Activated naive CD4-positive, alpha-beta T cell treated with anti-CD3 and anti-CD28 coated beads, Interleukin-2, amount 50 U/mL, for 72 hours (primary cell): ENCODE measurements around the gene CRLF2. TPM values are rescaled to one million over a fixed set of nuclear protein-coding genes. Genes with fewer than 3 reads are reported as not detected.
"Not testable (repeated sequence)": the region's sequence is repeated elsewhere in the genome, so short reads cannot be mapped to it uniquely, and the experiment has no call there.

Source experiments
- ATAC-seq, 2 donors: fragments of 150-1000 bp; cut with Tn5 transposase; 2 replicates each; pipeline ENCODE4 v1.10.0; 2021; ENCODE audit warnings: mild to moderate bottlenecking in 2 of 2, moderate library complexity in 2 of 2
- DNase-seq, 2 donors: peaks; one replicate each; pipeline ENCODE4 v3.0.0; 2021 to 2022; ENCODE audit warnings: low spot score in 2 of 2
- H3K27ac Mint-ChIP-seq, 2 donors: one replicate each; pipeline ENCODE4 v1.8.0; 2022; ENCODE audit warnings: mild to moderate bottlenecking in 2 of 2, mixed read lengths in 2 of 2
- H3K36me3 Mint-ChIP-seq, 2 donors: one replicate each; pipeline ENCODE4 v1.8.0; 2022; ENCODE audit warnings: mixed read lengths in 2 of 2
- H3K9me3 Mint-ChIP-seq, 2 donors: one replicate each; pipeline ENCODE4 v1.8.0; 2022; ENCODE audit warnings: mixed read lengths in 2 of 2
- total RNA-seq, 2 donors: library from RNA; stranded (reverse); gene quantifications; one replicate each; pipeline ENCODE4 v1.2.3, GENCODE V29; 2022

Gene CRLF2
- 1 to 10 TPM; 1.3 to 1.6 TPM for total RNA-seq

GRCh38 chrX:1212532-1212931 lies at the start of gene CRLF2:
Gene CRLF2, minus strand, starts transcription at chrX:1212649. Its CDS starts 15 bp downstream, at chrX:1212634.
- Mint-ChIP-seq H3K27ac (peak within 1 kb of the TSS; percentile 15 to 58), H3K36me3 (no peaks in the 10 kb centered on the region), H3K9me3 (peaks cover 6% of the 10 kb centered on the region in 2 donors)
- DNase-seq = peak; percentile 31 to 55
- peak; percentile 75 to 81 for ATAC-seq

DNA sequence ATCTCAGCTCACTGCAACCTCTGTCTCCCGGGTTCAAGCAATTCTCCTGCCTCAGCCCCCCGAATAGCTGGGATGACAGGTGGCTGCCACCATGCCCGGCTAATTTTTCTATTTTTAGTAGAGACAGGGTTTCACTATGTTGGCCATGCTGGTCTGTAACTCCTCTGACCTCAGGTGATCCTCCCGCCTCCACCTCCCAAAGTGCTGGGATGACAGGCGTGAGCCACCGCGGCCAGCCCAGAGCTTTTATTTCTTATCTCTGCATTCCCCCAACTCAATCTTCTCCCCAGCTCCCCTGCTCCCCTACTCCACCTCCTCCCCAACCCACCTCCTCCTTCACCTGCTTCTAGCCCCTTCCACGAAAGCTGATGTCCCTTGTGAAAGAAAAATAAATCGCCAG lies 49.3 kb upstream of the CRLF2 start:
- not testable (repeated sequence) for H3K36me3 Mint-ChIP-seq, H3K9me3 Mint-ChIP-seq, ATAC-seq, DNase-seq
- peak overlapping the region in 1 of 2 donors; percentile 50 for H3K27ac Mint-ChIP-seq

- H3K9me3 Mint-ChIP-seq = peaks cover 0 to 3% of the 10 kb centered on the region in 2 donors
- peak overlapping the region in 1 of 2 donors; percentile 50 for H3K27ac Mint-ChIP-seq
- no peak for DNase-seq
- H3K36me3 Mint-ChIP-seq = no peaks in the 10 kb centered on the region
- no peak for ATAC-seq
Observed at GRCh38 chrX:1261285-1261684, 48.8 kb upstream of the CRLF2 start.

- H3K36me3 Mint-ChIP-seq = peaks cover 6 to 10% of the 10 kb centered on the region in 2 donors
- ATAC-seq (no peak), DNase-seq (no peak)
- H3K9me3 Mint-ChIP-seq = peaks cover 3 to 9% of the 10 kb centered on the region in 2 donors
- H3K27ac Mint-ChIP-seq = no peak overlapping the region
Observed at GRCh38 chrX:1252861-1253260, 40.4 kb upstream of the CRLF2 start.

GRCh38 chrX:1249101-1249887 lies 36.8 kb upstream of the CRLF2 start:
- Mint-ChIP-seq H3K9me3 (peaks cover 3 to 9% of the 10 kb centered on the region in 2 donors), H3K36me3 (peaks cover 6 to 10% of the 10 kb centered on the region in 2 donors), H3K27ac (peak overlapping the region in 1 of 2 donors; percentile 30)
- ATAC-seq = peak in 1 of 2 donors; percentile 68
- DNase-seq = peak in 1 of 2 donors; percentile 56

DNA sequence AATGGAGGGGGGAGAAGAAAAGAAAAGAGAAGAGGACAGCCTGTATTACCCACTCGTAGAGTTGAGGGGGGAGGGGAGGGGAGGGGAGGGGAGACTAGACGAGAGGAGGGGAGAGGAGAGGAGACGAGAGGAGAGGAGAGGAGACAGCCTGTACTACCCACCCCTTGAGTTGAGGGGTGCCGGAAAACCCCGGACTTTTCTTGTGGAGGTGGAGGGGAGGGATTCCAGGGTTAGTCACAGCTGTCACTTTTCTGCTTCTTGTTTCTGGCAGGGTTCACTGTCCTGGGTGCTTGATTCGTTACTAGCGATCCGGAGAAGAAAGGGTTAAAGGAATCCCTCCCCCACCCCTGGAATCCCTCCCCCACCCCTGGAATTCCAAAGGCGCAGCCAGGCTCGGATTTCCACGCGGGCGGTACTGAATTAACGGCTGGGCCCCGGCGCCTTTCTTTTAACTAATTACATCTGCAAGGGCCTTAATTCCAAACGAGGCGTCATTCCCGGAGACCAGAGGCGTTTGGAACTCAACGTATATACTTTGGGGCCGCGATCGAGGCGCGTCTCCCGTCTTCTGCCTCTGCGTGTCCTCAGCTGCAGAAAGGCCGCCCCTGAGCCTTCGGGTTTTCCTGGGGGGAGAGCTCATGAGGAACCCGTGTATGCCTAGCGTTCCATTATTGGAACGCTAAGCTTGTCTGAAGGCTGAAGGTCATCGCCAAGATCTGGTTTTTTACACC lies 36.0 kb upstream of the CRLF2 start:
- DNase-seq = no peak
- no peak overlapping the region for H3K27ac Mint-ChIP-seq
- H3K9me3 Mint-ChIP-seq = peaks cover 0 to 2% of the 10 kb centered on the region in 2 donors
- H3K36me3 Mint-ChIP-seq = peaks cover 0 to 6% of the 10 kb centered on the region in 2 donors
- ATAC-seq = peak; percentile 58 to 69

- Mint-ChIP-seq H3K9me3 (no peaks in the 10 kb centered on the region), H3K27ac (peak overlapping the region; percentile 81), H3K36me3 (no peaks in the 10 kb centered on the region)
- DNase-seq (peak; percentile 82 to 92), ATAC-seq (peak; percentile 35 to 61)
Observed at GRCh38 chrX:1246816-1247215, 34.4 kb upstream of the CRLF2 start.

DNA sequence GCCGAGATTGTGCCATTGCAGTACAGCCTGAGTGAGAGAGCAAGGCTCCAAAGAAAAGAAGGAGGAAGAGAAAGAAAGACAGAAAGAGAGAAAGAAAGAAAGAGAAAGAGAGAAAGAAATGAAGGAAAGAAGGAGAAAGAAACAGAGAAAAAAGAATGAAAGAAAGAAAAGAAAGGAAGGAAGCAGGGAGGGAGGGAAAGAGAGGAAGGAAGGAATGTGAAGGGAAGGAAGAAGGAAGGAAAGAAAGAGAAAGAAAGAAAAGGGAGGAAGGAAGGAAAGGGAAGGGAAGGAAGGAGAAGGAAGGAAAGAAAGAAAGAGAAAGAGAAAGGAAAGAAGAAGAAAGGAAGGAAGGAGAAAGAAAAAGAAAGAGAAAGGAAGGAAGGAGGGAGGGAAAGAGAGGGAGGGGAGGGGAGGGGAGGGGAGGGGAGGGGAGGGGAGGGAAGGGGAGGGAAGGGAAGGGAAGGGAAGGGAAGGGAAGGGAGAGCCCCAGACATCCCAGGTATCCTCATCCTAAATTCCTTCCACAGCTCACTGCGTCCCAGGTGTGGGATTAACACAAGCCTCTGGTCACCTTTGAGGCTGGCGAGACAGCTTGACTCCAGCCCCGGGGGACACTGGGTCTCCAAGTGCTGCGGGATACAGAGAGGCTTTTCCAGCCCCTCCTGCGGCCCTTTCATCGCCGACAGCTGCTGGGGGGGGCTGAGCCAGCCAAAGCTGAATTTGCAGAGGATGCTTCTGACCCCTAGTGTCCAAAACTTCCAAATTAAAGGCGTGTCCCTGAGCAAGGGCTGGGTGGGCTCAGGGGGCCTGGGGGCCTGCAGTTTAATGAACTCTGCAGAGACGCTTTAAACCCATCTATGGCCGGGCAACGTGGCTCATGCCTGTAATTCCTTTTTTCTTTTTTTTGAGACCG lies 32.0 kb upstream of the CRLF2 start:
- Mint-ChIP-seq H3K9me3 (no peaks in the 10 kb centered on the region), H3K27ac (no peak overlapping the region), H3K36me3 (no peaks in the 10 kb centered on the region)
- ATAC-seq (no peak), DNase-seq (no peak)

DNA sequence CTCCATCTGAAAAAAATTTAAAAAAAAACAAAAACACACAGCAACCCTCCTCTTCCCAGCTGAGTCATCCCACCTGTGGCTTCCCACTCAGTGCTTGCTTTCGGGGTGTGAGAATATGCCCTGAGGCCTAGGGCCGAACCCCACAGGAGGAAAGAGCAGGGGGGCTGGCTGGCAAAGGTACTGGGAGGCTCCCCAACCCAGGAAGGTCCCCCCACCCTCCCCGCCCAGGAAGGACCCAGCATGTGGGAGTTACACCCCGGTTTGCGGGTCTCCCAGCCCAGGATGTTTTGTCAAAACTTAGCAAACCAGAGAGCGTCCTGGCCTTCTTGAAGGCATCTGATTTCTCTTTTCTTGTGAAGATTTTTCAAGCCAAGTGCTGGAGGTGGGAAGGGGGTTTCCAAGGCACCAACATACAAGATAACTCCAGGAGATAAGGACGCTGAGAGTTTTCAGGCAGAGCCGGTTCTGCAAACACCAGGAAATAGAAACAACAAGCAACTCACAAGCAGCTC lies 30.5 kb upstream of the CRLF2 start:
- ATAC-seq (peak; percentile 81 to 85), DNase-seq (peak in 1 of 2 donors; percentile 27)
- no peak overlapping the region for H3K27ac Mint-ChIP-seq
- H3K9me3 Mint-ChIP-seq = no peaks in the 10 kb centered on the region
- no peaks in the 10 kb centered on the region for H3K36me3 Mint-ChIP-seq

- H3K9me3 Mint-ChIP-seq, H3K36me3 Mint-ChIP-seq, ATAC-seq, DNase-seq: not testable (repeated sequence)
- H3K27ac Mint-ChIP-seq = peak overlapping the region in 1 of 2 donors; percentile 5
Observed at GRCh38 chrX:1240551-1240950, 28.1 kb upstream of the CRLF2 start.

- DNase-seq (peak in 1 of 2 donors; percentile 68), ATAC-seq (peak in 1 of 2 donors; percentile 77)
- no peaks in the 10 kb centered on the region for H3K9me3 Mint-ChIP-seq
- no peaks in the 10 kb centered on the region for H3K36me3 Mint-ChIP-seq
- no peak overlapping the region for H3K27ac Mint-ChIP-seq
Observed at GRCh38 chrX:1239681-1240142, 27.3 kb upstream of the CRLF2 start.

DNA sequence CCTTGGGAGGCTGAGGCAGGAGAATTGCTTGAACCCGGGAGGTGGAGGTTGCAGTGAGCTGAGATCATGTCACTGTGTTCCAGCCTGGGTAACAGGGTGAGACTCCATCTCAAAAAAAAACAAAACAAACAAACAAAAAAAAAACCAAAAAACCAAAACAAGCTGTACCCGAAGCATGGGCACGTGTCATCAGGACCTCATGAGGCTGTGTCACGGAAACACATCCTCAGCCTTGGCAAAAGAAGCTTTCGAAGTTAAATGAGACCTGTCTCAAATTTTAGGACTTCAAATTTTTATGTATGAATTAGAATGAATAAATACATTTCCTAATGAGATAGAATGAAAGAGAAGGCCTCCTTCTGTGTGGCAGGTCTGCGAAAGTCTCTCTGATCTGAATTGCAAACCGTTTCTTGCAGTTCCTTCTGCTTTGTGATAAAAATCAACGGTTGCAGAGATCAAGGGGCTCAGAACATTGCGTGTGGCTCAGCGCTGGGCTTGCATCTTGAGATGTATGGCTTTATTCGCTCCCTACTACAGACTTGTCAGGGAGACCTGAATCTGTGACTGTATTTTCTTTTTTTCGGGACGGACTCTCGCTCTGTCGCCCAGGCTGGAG lies 19.5 kb upstream of the CRLF2 start:
- DNase-seq (peak in 1 of 2 donors; percentile 40), ATAC-seq (no peak)
- H3K36me3 Mint-ChIP-seq = no peaks in the 10 kb centered on the region

GRCh38 chrX:1228101-1228500 lies 15.7 kb upstream of the CRLF2 start:
- not testable (repeated sequence) for H3K36me3 Mint-ChIP-seq, H3K27ac Mint-ChIP-seq, ATAC-seq, DNase-seq
- H3K9me3 Mint-ChIP-seq = peaks cover 16 to 22% of the 10 kb centered on the region in 2 donors

More for the DNA sequence above, 19.5 kb upstream of the CRLF2 start:
- no peak overlapping the region for H3K27ac Mint-ChIP-seq
- peaks cover 6 to 8% of the 10 kb centered on the region in 2 donors for H3K9me3 Mint-ChIP-seq

GRCh38 chrX:1226249-1226648 lies 13.8 kb upstream of the CRLF2 start:
- ATAC-seq (no peak), DNase-seq (peak in 1 of 2 donors; percentile 16)
- peaks cover 10 to 11% of the 10 kb centered on the region in 2 donors for H3K36me3 Mint-ChIP-seq
- H3K9me3 Mint-ChIP-seq = peaks cover 20 to 27% of the 10 kb centered on the region in 2 donors
- no peak overlapping the region for H3K27ac Mint-ChIP-seq

GRCh38 chrX:1224954-1225353 lies 12.5 kb upstream of the CRLF2 start:
- Mint-ChIP-seq H3K36me3 (peaks cover 10 to 11% of the 10 kb centered on the region in 2 donors), H3K27ac (peak overlapping the region in 1 of 2 donors; percentile 52), H3K9me3 (peaks cover 20 to 27% of the 10 kb centered on the region in 2 donors)
- DNase-seq (peak in 1 of 2 donors; percentile 23), ATAC-seq (peak; percentile 82 to 88)
